ENCODE data around the gene ADAM15.

Gene ADAM15

DNA sequence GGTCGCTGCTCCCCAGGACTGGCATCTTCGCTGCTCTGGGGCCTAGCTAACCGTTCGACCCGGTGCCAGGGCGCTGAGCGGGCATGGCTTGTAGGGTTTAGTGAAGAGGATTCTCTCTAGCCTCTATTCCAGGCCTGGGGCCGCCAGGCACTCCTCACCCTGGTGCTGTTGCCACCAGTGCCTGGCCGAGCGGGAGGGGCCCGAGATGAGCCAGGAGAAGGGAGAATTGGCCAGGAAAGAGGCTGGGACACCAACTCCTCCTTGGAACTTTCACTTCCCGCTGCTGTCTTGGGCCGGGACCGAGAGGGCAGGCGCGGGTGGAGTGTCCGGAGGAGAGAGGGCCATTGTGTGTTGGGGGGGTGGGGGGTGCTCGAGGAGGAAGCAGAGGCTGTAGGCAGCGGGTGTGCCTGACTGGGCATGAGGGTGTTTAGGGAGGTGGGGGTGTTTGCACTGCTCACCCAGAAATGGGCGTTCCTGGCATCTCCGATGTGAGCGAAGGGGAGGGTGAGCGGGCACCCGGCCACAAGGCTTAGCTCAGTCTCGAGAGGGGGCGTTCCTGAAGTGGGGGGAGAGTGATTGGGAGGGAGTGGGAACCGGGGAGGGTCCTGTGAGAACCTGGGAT is 772 bp downstream of the ADAM15 start:
- DNase-seq (ENCODE audit: low spot score): peak; percentile 46

GRCh38 chr1:155052439-155053395 is 1.6 kb downstream of the ADAM15 start:
- no peak for DNase-seq (ENCODE audit: low spot score)

GRCh38 chr1:155053531-155054105 is 2.5 kb downstream of the ADAM15 start:
- DNase-seq (ENCODE audit: low spot score): no peak

DNA sequence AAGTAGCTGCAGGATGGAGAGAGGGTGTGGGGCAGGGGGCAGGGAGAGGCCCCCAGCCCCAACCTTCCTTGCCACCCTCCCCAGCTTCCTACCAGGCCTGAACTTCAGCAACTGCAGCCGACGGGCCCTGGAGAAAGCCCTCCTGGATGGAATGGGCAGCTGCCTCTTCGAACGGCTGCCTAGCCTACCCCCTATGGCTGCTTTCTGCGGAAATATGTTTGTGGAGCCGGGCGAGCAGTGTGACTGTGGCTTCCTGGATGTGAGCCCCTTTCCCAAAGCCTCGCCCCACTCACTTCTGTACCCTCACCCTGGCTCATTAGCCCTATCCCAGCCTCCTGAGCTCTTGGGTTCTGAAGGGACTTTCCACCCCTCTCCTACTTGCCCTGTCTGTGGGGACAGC is 6.0 kb downstream of the ADAM15 start:
- DNase-seq (ENCODE audit: low spot score): no peak

GRCh38 chr1:155057788-155058211 is 6.7 kb downstream of the ADAM15 start:
- no peak for DNase-seq (ENCODE audit: low spot score)

DNA sequence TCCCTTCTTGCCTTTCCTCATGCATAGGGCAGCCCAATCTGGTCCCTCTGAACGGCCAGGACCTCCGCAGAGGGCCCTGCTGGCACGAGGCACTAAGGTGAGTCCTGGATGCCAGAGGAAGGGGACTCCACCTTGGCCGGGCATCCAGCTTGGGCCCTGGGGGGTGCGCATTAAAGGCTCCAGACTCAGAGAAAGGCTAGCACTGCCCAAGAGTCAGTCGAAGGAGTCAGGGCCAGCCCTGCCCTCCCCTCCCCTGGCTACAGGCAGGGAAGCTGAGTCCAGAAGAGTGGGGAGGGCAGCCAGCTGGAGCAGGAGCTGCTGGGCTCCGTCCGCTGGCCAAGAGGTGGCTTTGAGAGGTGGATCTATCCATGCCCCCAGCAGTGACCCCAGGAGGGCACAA is 9.6 kb downstream of the ADAM15 start:
- DNase-seq (ENCODE audit: low spot score): no peak

- DNase-seq (ENCODE audit: low spot score): peak; percentile 97
Measured at GRCh38 chr1:155061381-155062150, 10.4 kb downstream of the ADAM15 start.

- DNase-seq (ENCODE audit: low spot score): no peak
Measured at GRCh38 chr1:155062151-155062686, 11.1 kb downstream of the ADAM15 start.

- peak; percentile 73 for DNase-seq (ENCODE audit: low spot score)
Measured at GRCh38 chr1:155062702-155063411, 11.7 kb downstream of the ADAM15 start.

- peak; percentile 82 for DNase-seq (ENCODE audit: low spot score)
Measured at GRCh38 chr1:155063550-155064110, 12.5 kb downstream of the ADAM15 start, which contains the start of gene EFNA4. TSS of gene EFNA4 (plus strand) at chr1:155063740. CDS start at chr1:155063824, 84 bp downstream.

DNA sequence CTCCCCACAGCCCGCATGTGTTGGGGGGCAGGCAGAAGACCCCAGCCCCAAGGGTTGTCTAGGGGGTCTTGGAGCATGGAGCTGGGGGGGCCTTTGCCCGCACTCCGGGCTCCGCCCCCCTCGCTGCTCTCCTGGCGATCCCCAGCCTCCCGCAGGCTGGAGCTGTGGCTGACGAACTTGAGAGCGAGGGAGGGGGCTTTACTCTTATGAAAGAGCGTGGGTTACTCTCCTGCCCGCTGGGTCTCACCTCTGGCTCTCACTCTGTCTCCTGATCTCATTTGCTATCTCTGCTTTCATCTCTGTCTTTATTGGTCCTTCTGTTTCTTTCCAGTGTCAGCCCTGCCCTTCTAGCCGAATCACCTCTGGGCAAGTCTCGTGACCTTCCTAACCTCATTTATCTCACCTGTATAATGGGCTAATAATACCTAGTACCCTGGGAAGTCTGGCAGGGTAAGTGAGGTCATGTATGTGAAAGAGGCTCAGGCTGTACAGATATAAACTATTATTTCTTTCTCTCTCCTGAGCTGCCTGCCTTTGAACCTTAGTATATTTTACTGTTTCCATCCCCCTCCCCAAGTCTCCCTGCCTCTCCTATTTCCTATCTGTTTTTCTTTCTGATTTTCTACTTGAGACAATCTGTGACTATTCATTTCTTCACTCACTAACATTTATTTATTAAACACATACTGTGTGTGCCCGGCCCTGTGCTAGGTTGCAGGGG is 13.2 kb downstream of the ADAM15 start:
- no peak for DNase-seq (ENCODE audit: low spot score)

DNA sequence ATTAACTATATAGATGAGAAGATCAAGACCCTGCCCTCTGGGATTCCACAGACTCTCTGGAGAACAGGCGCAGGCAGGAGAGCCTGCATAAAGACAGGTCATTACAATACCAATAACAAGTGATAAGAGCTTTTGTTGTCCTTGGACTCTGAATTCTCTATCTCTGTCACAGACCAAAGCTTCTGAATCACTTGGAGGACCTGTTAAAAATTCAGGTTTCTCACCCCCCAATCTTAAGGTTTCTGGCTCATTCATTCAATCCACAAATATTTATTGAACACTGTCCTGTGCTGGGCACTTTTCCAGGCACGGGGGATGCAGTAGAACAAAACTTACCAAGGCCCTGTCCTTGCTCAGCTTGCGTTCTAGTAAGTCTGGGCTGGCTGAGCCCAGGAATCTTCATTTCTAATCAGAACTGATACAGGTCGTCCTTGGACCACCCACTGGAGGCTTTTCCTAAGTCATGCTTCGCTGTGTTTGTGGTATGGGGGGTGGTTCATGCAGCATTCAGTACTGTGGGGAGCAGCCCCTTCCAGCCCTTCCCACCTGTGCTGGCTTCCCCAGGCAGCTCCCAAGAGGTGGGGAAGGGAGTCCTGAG is 13.8 kb downstream of the ADAM15 start:
- DNase-seq (ENCODE audit: low spot score): no peak

DNA sequence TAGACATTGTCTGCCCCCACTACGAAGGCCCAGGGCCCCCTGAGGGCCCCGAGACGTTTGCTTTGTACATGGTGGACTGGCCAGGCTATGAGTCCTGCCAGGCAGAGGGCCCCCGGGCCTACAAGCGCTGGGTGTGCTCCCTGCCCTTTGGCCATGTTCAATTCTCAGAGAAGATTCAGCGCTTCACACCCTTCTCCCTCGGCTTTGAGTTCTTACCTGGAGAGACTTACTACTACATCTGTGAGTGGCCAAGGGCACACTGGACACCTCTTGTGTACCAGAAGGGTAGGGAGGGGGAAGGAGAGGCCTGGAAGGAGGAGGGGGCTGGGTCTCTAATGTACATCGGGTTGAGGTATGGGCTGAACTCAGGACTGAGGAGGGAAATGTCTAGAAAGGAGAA is 15.7 kb downstream of the ADAM15 start:
- DNase-seq (ENCODE audit: low spot score): no peak

DNA sequence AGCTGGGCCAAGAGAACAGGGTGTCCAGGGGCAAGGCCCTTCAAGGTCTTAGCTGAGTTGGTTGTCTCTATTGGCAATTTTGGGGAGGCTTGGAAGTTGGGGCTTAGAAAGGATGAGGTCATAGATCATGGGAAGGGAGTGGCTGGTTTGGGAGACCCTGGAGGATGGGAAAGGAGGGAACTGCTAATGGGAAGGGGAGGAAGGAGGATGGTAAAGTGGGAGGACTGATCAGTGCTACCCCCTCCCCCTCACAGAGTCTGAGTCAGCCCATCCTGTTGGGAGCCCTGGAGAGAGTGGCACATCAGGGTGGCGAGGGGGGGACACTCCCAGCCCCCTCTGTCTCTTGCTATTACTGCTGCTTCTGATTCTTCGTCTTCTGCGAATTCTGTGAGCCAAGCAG is 17.5 kb downstream of the ADAM15 start:
- DNase-seq (ENCODE audit: low spot score): no peak

DNA sequence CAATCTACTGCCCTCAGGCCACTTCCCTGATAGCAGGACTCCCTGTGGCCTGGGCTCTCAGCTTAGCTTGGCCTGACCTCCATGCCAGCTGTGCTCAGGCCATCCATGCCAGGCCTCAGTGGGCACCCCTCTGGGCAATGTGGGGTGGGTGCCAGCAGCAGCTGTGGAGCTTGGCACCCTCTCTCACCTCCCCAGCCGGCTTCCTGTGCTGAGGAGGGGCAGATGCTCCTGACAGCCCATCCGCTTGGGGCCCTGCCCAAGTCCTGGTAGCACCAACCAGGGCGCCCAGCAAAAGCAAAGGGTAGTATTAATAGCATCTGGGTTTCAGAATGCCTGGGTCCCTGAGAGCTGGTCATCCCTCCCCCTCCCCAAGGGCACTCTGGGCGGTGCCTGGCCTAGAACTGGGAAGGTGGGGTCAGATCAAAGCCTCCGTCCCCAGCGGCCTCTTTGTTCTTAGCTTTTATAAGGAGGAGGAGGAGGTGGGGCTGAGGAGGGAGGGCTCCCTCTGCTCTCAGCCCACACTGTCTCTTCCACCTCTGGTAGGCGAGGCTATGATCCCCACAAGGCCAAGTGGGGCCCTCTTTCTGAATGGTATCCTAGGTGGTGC is 18.5 kb downstream of the ADAM15 start:
- no peak for DNase-seq (ENCODE audit: low spot score)

- no peak for DNase-seq (ENCODE audit: low spot score)
Measured at GRCh38 chr1:155070158-155070621, 19.1 kb downstream of the ADAM15 start.

DNA sequence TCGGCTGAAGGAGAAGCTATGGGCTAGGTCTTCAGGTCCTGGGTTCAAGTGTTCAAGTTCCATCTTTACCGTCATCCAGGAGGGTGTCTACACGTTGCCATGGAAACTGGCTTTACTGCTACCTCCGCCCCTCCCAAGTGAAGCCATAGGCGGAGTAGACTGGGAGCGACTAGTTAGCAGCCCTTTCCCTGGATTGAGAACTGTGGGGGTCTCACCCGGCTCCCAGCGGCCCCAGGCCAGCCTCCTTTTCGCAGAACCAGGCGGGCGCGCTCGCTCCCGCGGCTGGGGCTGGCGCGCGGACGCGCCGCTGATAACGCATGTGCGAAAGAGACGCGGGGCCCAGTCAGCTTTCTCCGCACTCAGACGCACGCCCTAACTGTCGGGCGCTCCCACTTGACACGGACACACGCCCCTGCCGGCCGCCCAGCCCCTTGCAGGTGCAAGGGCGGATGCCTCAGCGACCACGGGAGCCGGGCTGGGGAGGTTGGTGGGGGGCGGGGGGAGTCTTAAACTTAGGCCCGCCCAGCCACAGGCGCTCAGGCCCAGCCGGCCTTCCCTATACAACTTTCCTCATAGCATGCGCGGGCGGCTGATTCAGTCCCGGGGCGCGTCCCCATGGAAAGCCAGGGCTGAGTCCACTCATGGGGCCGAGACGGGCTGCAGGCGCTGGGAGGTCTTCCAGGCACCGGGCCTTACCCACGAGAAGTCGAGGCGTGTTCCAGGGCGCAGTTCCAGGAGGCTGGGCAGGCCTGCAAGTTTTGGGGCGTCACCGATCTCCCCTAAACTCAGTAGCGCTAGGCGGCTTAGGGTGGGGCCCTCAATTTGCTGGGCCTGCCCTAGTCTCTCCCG is 19.8 kb downstream of the ADAM15 start:
- peak; percentile 74 for DNase-seq (ENCODE audit: low spot score)

DNA sequence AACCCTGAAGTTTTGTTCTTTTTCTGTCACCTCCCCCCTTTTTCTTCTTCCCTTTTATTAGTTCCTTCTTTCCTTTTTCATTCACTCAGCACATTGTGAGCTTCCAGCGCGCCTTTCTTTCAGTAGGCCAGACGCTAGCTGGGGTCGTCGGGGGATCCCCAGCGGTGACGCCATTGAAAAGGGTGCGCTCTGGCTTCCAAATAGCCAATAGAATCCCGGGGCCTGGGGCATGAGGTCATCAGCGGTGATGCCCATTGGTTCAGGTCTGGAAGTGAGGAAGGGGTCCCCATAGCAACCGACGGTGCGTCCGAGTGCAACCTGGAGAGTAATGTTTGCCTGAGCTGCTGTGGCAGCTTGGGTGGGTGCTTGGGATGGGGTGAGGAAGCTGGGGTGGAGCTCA is 20.6 kb downstream of the ADAM15 start:
- DNase-seq (ENCODE audit: low spot score): no peak

All from CD4-positive, alpha-beta T cell treated with Interleukin-15 for 4 hours (primary cell).